Esophagus muscularis mucosa (tissue), 4 donors: Measurements from ENCODE around the gene ZNF652.

Experiments
- EP300 ChIP-seq: sonication (generic); formaldehyde crosslinking; IDR thresholded peaks from one replicate; pipeline ENCODE4 v1.6.1; 2017; ENCODE audit warnings: antibody characterized with exemption
- POLR2A ChIP-seq: fragments of 450-650 bp; IDR thresholded peaks from one replicate; pipeline ENCODE4 v1.6.1; 2017; ENCODE audit warnings: antibody characterized with exemption, moderate library complexity, mild to moderate bottlenecking, low read depth
- POLR2AphosphoS5 ChIP-seq, 2 donors: sonication (generic); formaldehyde crosslinking; IDR thresholded peaks; one replicate each; pipeline ENCODE4 v1.6.1; 2017; ENCODE audit warnings: antibody characterized with exemption in 2 of 2
- TF ChIP-seq, protein P1 (sequence below), 3 experiments: fragments of 200-600 bp in 2 of 3; fragments of 450-650 bp in 1 of 3; sonication (generic) in 2 of 3; IDR thresholded peaks; one replicate each; pipeline ENCODE4 v1.5.1; 2017 to 2019; ENCODE audit warnings: antibody characterized with exemption in 3 of 3, mild to moderate bottlenecking in 2 of 3, moderate library complexity in 1 of 3

GRCh38 chr17:49349541-49349940, 12.5 kb downstream of the ZNF652 start:
- TF ChIP-seq, protein P1, sequence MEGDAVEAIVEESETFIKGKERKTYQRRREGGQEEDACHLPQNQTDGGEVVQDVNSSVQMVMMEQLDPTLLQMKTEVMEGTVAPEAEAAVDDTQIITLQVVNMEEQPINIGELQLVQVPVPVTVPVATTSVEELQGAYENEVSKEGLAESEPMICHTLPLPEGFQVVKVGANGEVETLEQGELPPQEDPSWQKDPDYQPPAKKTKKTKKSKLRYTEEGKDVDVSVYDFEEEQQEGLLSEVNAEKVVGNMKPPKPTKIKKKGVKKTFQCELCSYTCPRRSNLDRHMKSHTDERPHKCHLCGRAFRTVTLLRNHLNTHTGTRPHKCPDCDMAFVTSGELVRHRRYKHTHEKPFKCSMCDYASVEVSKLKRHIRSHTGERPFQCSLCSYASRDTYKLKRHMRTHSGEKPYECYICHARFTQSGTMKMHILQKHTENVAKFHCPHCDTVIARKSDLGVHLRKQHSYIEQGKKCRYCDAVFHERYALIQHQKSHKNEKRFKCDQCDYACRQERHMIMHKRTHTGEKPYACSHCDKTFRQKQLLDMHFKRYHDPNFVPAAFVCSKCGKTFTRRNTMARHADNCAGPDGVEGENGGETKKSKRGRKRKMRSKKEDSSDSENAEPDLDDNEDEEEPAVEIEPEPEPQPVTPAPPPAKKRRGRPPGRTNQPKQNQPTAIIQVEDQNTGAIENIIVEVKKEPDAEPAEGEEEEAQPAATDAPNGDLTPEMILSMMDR (IDR thresholded peaks at IDR 0.05), result no peak
- no peak for TF ChIP-seq POLR2A
- TF ChIP-seq POLR2AphosphoS5 (IDR thresholded peaks at IDR 0.05), result no peak
- TF ChIP-seq EP300, result no peak
